ENCODE measurements around the gene OR1D5. TPM values are rescaled to one million over a fixed set of nuclear protein-coding genes. Genes with fewer than 3 reads are reported as not detected.

The OR1D5 gene
- total RNA-seq, 2 experiments from 2014 or later, result not detected

- intact Hi-C loops (cut with micrococcal nuclease), result no loop called here
- peak overlapping the region; percentile 87 for H3K4me3 Mint-ChIP-seq
- ChIA-PET CTCF (interaction anchor here (0.6 to 2.3 kb wide), 11 partner anchors 9 to 689 kb away, joined by 3 to 8 read pairs (median 3); partner anchors contain the start of genes CTNS, HASPIN and SHPK), POLR2A (interaction anchor here (1.0 to 1.2 kb wide), 2 partner anchors 14 to 146 kb away, joined by 3 read pairs; no protein-coding TSS in a partner anchor)
- H3K27me3 Mint-ChIP-seq, result peaks cover 2% of the 10 kb centered on the region
- H3K36me3 Mint-ChIP-seq (ENCODE audit: low read depth), result no peaks in the 10 kb centered on the region
- H3K9me3 Mint-ChIP-seq, result peaks cover 6% of the 10 kb centered on the region
- H3K4me1 Mint-ChIP-seq (ENCODE audit: low read depth), result peaks cover 3% of the 10 kb centered on the region
- TF ChIP-seq CTCF (IDR thresholded peaks at IDR 0.05), result peak; percentile 73
- DNase-seq (peak; percentile 96), ATAC-seq (peak; percentile 99)
- H3K27ac Mint-ChIP-seq, result peak overlapping the region; percentile 86
Measured at GRCh38 chr17:3048727-3049471, 14.5 kb downstream of the OR1D5 start.

- Mint-ChIP-seq H3K4me1 (ENCODE audit: low read depth) (peaks cover 3% of the 10 kb centered on the region), H3K36me3 (ENCODE audit: low read depth) (no peaks in the 10 kb centered on the region), H3K27ac (no peak overlapping the region), H3K9me3 (peaks cover 11% of the 10 kb centered on the region), H3K4me3 (no peak overlapping the region), H3K27me3 (peaks cover 2% of the 10 kb centered on the region)
- POLR2A ChIA-PET, result no interaction called here
- CTCF ChIA-PET, result no interaction called here
- no peak for DNase-seq
- no peak for TF ChIP-seq CTCF (IDR thresholded peaks at IDR 0.05)
- no peak for ATAC-seq
- intact Hi-C loops (cut with micrococcal nuclease), result no loop called here
Measured at GRCh38 chr17:3046753-3047152, 16.7 kb downstream of the OR1D5 start.

- TF ChIP-seq CTCF (IDR thresholded peaks at IDR 0.05), result peak; percentile 27
- Mint-ChIP-seq H3K27ac (no peak overlapping the region), H3K4me1 (ENCODE audit: low read depth) (peaks cover 6% of the 10 kb centered on the region), H3K27me3 (peaks cover 9% of the 10 kb centered on the region), H3K4me3 (no peak overlapping the region), H3K36me3 (ENCODE audit: low read depth) (no peaks in the 10 kb centered on the region), H3K9me3 (peaks cover 11% of the 10 kb centered on the region)
- ATAC-seq (no peak), DNase-seq (peak; percentile 39)
- CTCF ChIA-PET, result interaction anchor here (1.3 to 2.2 kb wide), 3 partner anchors 10 to 195 kb away, joined by 3 to 6 read pairs (median 6); no protein-coding TSS in a partner anchor
- intact Hi-C loops (cut with micrococcal nuclease), result no loop called here
- POLR2A ChIA-PET, result interaction anchor here (1.0 kb wide), 1 partner anchor 335 kb away, joined by 3 read pairs; no protein-coding TSS in a partner anchor
Measured at GRCh38 chr17:3043737-3044365, 19.6 kb downstream of the OR1D5 start.

GRCh38 chr17:3040882-3041281, 22.5 kb downstream of the OR1D5 start:
- Mint-ChIP-seq H3K27ac (no peak overlapping the region), H3K4me1 (ENCODE audit: low read depth) (peaks cover 3% of the 10 kb centered on the region), H3K4me3 (no peak overlapping the region), H3K36me3 (ENCODE audit: low read depth) (no peaks in the 10 kb centered on the region), H3K9me3 (peaks cover 11% of the 10 kb centered on the region), H3K27me3 (peaks cover 10% of the 10 kb centered on the region)
- intact Hi-C loops (cut with micrococcal nuclease), result no loop called here
- CTCF ChIA-PET, result no interaction called here
- no peak for TF ChIP-seq CTCF (IDR thresholded peaks at IDR 0.05)
- POLR2A ChIA-PET, result no interaction called here
- ATAC-seq, result no peak
- no peak for DNase-seq

- Mint-ChIP-seq H3K36me3 (ENCODE audit: low read depth) (no peaks in the 10 kb centered on the region), H3K27me3 (peaks cover 10% of the 10 kb centered on the region), H3K27ac (no peak overlapping the region), H3K9me3 (peaks cover 11% of the 10 kb centered on the region), H3K4me3 (no peak overlapping the region), H3K4me1 (ENCODE audit: low read depth) (peaks cover 3% of the 10 kb centered on the region)
- no peak for DNase-seq
- no peak for ATAC-seq
- intact Hi-C loops (cut with micrococcal nuclease), result no loop called here
- ChIA-PET POLR2A (no interaction called here), CTCF (interaction anchor here (0.6 to 1.4 kb wide), 2 partner anchors 9 to 192 kb away, joined by 3 to 4 read pairs; no protein-coding TSS in a partner anchor)
- no peak for TF ChIP-seq CTCF (IDR thresholded peaks at IDR 0.05)
Measured at GRCh38 chr17:3039736-3040135, 23.7 kb downstream of the OR1D5 start.
